MM.1S (cell line): Measurements from ENCODE around the gene IGSF8.

Source experiments
- DNase-seq: peaks from one replicate; pipeline ENCODE4 v3.0.0-alpha.2; 2015
- H2AFZ ChIP-seq: fragments of 300-600 bp; sonication (generic); 2 replicates; pipeline ENCODE4 v1.6.0; 2016; ENCODE audit warnings: antibody characterized with exemption, low read length
- H3F3A ChIP-seq: fragments of 300-600 bp; sonication (generic); 2 replicates; pipeline ENCODE4 v1.6.1; 2016; ENCODE audit warnings: mild to moderate bottlenecking, antibody characterized with exemption, low read length, moderate library complexity, mixed read lengths; ENCODE audit not compliant: insufficient read depth
- H3K27ac ChIP-seq: fragments of 300-600 bp; sonication (generic); 2 replicates; pipeline ENCODE4 v1.5.1; 2016; ENCODE audit warnings: mild to moderate bottlenecking, low read length
- H3K27me3 ChIP-seq: fragments of 300-600 bp; sonication (generic); replicated peaks from 2 replicates; pipeline ENCODE4 v1.6.0; 2016; ENCODE audit warnings: low read length; ENCODE audit not compliant: insufficient read depth
- H3K36me3 ChIP-seq: fragments of 300-600 bp; sonication (generic); replicated peaks from 2 replicates; pipeline ENCODE4 v1.6.1; 2016; ENCODE audit warnings: mild to moderate bottlenecking, low read length, mixed read lengths; ENCODE audit not compliant: insufficient read depth
- H3K4me1 ChIP-seq: fragments of 300-600 bp; sonication (generic); 2 replicates; pipeline ENCODE4 v1.6.1; 2016; ENCODE audit warnings: low read length, mixed read lengths
- H3K4me2 ChIP-seq: fragments of 300-600 bp; sonication (generic); 2 replicates; pipeline ENCODE4 v1.6.0; 2016; ENCODE audit warnings: low read depth, low read length
- H3K4me3 ChIP-seq: fragments of 300-600 bp; sonication (generic); 2 replicates; pipeline ENCODE4 v1.5.1; 2016; ENCODE audit warnings: low read length, mixed read lengths
- H3K79me2 ChIP-seq: fragments of 300-600 bp; sonication (generic); 2 replicates; pipeline ENCODE4 v1.6.1; 2016; ENCODE audit warnings: mixed run types, low read length, mixed read lengths
- H3K9ac ChIP-seq: fragments of 300-600 bp; sonication (generic); 2 replicates; pipeline ENCODE4 v1.6.1; 2016; ENCODE audit warnings: low read length, mixed read lengths
- H3K9me2 ChIP-seq: fragments of 300-600 bp; sonication (generic); replicated peaks from 2 replicates; pipeline ENCODE4 v1.6.1; 2016; ENCODE audit warnings: mild to moderate bottlenecking, low read length, mixed read lengths; ENCODE audit not compliant: insufficient read depth
- H3K9me3 ChIP-seq: fragments of 300-600 bp; sonication (generic); replicated peaks from 2 replicates; pipeline ENCODE4 v1.6.1; 2016; ENCODE audit warnings: mild to moderate bottlenecking, low read length, mixed read lengths; ENCODE audit not compliant: insufficient read depth
- H4K20me1 ChIP-seq: fragments of 300-600 bp; sonication (generic); 2 replicates; pipeline ENCODE4 v1.6.1; 2016; ENCODE audit warnings: mild to moderate bottlenecking, low read length, moderate library complexity, mixed read lengths; ENCODE audit not compliant: insufficient read depth
- CTCF ChIP-seq: fragments of 300-600 bp; sonication (generic); IDR thresholded peaks from 2 replicates; pipeline ENCODE4 v1.5.1; 2016; ENCODE audit warnings: antibody characterized with exemption, low read length, mixed read lengths
- EZH2 ChIP-seq: fragments of 300-600 bp; sonication (generic); optimal IDR thresholded peaks from 2 replicates; pipeline ENCODE3; 2017; ENCODE audit warnings: low read depth, mild to moderate bottlenecking, antibody characterized with exemption, low read length, mixed read lengths
- EZH2phosphoT487 ChIP-seq: fragments of 300-600 bp; sonication (generic); IDR thresholded peaks from 2 replicates; pipeline ENCODE4 v1.6.1; 2018; ENCODE audit warnings: antibody characterized with exemption, low read length

IGSF8 gene

GRCh38 chr1:160097151-160097910 lies 1.1 kb downstream of the IGSF8 start:
- peaks cover 7% of the 10 kb centered on the region; the same call in 1 of the 2 replicates for H3F3A ChIP-seq
- H4K20me1 ChIP-seq: no peaks in the 10 kb centered on the region
- TF ChIP-seq EZH2: no peak
- TF ChIP-seq CTCF: no peak
- no peak for TF ChIP-seq EZH2phosphoT487

GRCh38 chr1:160096274-160097116 lies 1.9 kb downstream of the IGSF8 start:
- H3K27ac ChIP-seq: no peak overlapping the region
- no peaks in the 10 kb centered on the region for H4K20me1 ChIP-seq
- H3K4me2 ChIP-seq: peak overlapping the region; percentile 93; the same call in 1 of the 2 replicates
- H3K36me3 ChIP-seq: no peaks in the 10 kb centered on the region
- H3K27me3 ChIP-seq: no peaks in the 10 kb centered on the region
- no peaks in the 10 kb centered on the region for H3K9me3 ChIP-seq
- DNase-seq: no peak
- peaks cover 32% of the 10 kb centered on the region for H3K4me1 ChIP-seq
- no peak overlapping the region for H3K9ac ChIP-seq
- peaks cover 7% of the 10 kb centered on the region; the same call in 1 of the 2 replicates for H3F3A ChIP-seq
- H3K9me2 ChIP-seq: no peaks in the 10 kb centered on the region
- H3K4me3 ChIP-seq: no peak overlapping the region
- peaks cover 23% of the 10 kb centered on the region for H3K79me2 ChIP-seq
- H2AFZ ChIP-seq: no peak overlapping the region
- TF ChIP-seq EZH2 (no peak), EZH2phosphoT487 (no peak), CTCF (no peak)

More at GRCh38 chr1:160097151-160097910, 1.1 kb downstream of the IGSF8 start:
- peak overlapping the region; percentile 94 for H3K4me3 ChIP-seq
- peak overlapping the region; percentile 83 for H3K9ac ChIP-seq
- peak overlapping the region; percentile 93 for H3K4me2 ChIP-seq
- no peak for DNase-seq
- no peak overlapping the region for H3K27ac ChIP-seq
- peaks cover 23% of the 10 kb centered on the region for H3K79me2 ChIP-seq
- no peaks in the 10 kb centered on the region for H3K27me3 ChIP-seq
- peak overlapping the region; percentile 83; the same call in 1 of the 2 replicates for H2AFZ ChIP-seq
- no peaks in the 10 kb centered on the region for H3K9me2 ChIP-seq
- H3K36me3 ChIP-seq: no peaks in the 10 kb centered on the region
- no peaks in the 10 kb centered on the region for H3K9me3 ChIP-seq
- peaks cover 33% of the 10 kb centered on the region for H3K4me1 ChIP-seq

GRCh38 chr1:160095382-160096105 lies 2.9 kb downstream of the IGSF8 start:
- no peak for DNase-seq
- TF ChIP-seq CTCF: no peak
- TF ChIP-seq EZH2phosphoT487: no peak
- H3K9me2 ChIP-seq: no peaks in the 10 kb centered on the region
- H3K4me2 ChIP-seq: no peak overlapping the region
- H3K27me3 ChIP-seq: no peaks in the 10 kb centered on the region
- H3K27ac ChIP-seq: no peak overlapping the region
- no peaks in the 10 kb centered on the region for H3K9me3 ChIP-seq
- no peak overlapping the region for H2AFZ ChIP-seq
- no peaks in the 10 kb centered on the region for H3K36me3 ChIP-seq
- H3K4me1 ChIP-seq: peaks cover 24% of the 10 kb centered on the region
- no peaks in the 10 kb centered on the region for H4K20me1 ChIP-seq
- H3K9ac ChIP-seq: no peak overlapping the region
- no peak overlapping the region for H3K4me3 ChIP-seq
- H3K79me2 ChIP-seq: peaks cover 23% of the 10 kb centered on the region
- peaks cover 7% of the 10 kb centered on the region; the same call in 1 of the 2 replicates for H3F3A ChIP-seq
